ENCODE measurements around the gene RILP. TPM values are rescaled to one million over a fixed set of nuclear protein-coding genes. Genes with fewer than 3 reads are reported as not detected.
A peak's percentile ranks its signal among the peaks of the same experiment; 100 is the strongest.

Gene RILP
- total and polyA plus RNA-seq, 2 of the 4 experiments (the other 2 are of a cell fraction), result 3.9 to 6.0 TPM

DNA sequence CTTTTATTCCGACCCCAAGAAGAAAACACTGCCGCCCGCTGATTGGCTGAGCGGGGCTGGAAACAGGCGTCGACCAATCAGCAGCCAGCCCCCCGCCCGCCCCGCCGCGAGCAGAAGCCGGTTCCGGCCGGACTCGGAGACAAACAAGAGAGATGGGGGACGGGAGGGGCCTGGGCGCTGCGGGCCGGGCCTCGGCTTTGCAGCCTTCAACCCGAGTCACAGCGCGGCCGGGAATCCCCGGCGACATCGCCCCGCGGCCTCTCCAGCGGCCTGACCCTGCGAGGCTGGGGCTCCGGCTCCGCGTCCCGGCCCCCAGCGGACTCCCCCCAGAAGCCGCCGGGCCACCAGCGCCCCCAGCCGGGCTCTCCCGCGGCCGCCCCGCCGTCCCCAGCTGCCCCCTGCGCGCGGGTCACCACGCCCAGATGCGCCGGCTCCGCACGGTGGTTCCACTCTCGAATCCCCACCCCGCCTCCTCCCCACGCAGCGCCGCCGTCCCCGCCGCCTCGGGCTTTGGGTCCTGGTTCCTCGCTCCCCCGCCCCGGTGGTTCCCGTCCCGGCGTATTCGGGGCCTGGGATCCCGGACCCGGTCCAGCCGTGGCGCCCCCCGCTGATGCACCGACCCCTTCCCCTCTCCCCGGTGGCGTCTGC is 20.7 kb downstream of the RILP start:
- Histone ChIP-seq H3K4me1 (ENCODE audit: control insufficient read depth, insufficient read depth, low read length) (peaks cover 5% of the 10 kb centered on the region), H2AFZ (replicated peaks; ENCODE audit: low read length, poor library complexity) (peak overlapping the region; percentile 96), H2AK5ac (ENCODE audit: low read depth, low read length) (0 out of 2 replicates have a peak overlapping the region, but pooled peaks have one; percentile 51), H3K14ac (replicated peaks; ENCODE audit: low read depth, low read length) (0 out of 2 replicates have a peak overlapping the region, but pooled peaks have one; percentile 33), H3K4ac (ENCODE audit: low read depth, low read length) (peak overlapping the region; percentile 44), H3K23ac (ENCODE audit: low read depth, low read length) (no peak overlapping the region), H3K36me3 (ENCODE audit: control insufficient read depth, insufficient read depth, low read length) (no peaks in the 10 kb centered on the region), H2AK9ac (replicated peaks; ENCODE audit: low read depth, low read length, poor library complexity) (peak overlapping the region; percentile 67), H3K4me2 (ENCODE audit: low read depth, low read length) (peak overlapping the region; percentile 98), H4K20me1 (ENCODE audit: insufficient read depth, low read length) (no peaks in the 10 kb centered on the region), H3K4me3 (ENCODE audit: insufficient read depth, low read depth, low read length) (peak overlapping the region; percentile 71), H3K9me3 (ENCODE audit: control insufficient read depth, insufficient read depth, low read length) (no peaks in the 10 kb centered on the region), H3K9me1 (ENCODE audit: insufficient read depth, low read length) (no peaks in the 10 kb centered on the region), H2BK5ac (ENCODE audit: low read depth, low read length, poor library complexity, severe bottlenecking) (peak overlapping the region; percentile 38), H3K27ac (ENCODE audit: insufficient read depth, low read length) (peak overlapping the region; percentile 64), H2BK15ac (ENCODE audit: low read depth, low read length) (no peak overlapping the region), H3K18ac (ENCODE audit: low read depth, low read length) (peak overlapping the region; percentile 7; the same call in 1 of the 2 replicates), H4K8ac (ENCODE audit: low read depth in 2 of 2, low read length in 2 of 2) (peak overlapping the region; percentile 70 to 87; a peak in 3 of 4 replicates), H4K5ac (ENCODE audit: low read depth, low read length) (peak overlapping the region; percentile 65), H4K91ac (ENCODE audit: insufficient read depth, low read depth, low read length) (peak overlapping the region; percentile 47; the same call in 1 of the 2 replicates), H2BK120ac (ENCODE audit: low read depth, low read length) (no peak overlapping the region), H3K56ac (ENCODE audit: extremely low read depth, insufficient read depth, low read length) (no peak overlapping the region), H2BK20ac (ENCODE audit: low read depth, low read length) (no peak overlapping the region), H3K79me1 (ENCODE audit: low read depth in 1 of 2, low read length in 2 of 2) (no peaks in the 10 kb centered on the region), H3K27me3 (ENCODE audit: control insufficient read depth, insufficient read depth, low read length) (peaks cover 11% of the 10 kb centered on the region; the same call in 1 of the 2 replicates), H3K9ac (ENCODE audit: low read depth, low read length) (peak overlapping the region; percentile 75)
- dilution Hi-C loops (cut with HindIII; ENCODE audit: low sequenced_read_pairs, unreplicated experiment), result no loop called here
- in situ Hi-C loops (cut with MboI; ENCODE audit: low sequenced_read_pairs), result no loop called here
- intact Hi-C loops (cut with micrococcal nuclease), result loop anchor here (1.0 to 5.0 kb wide), 2 partner anchors 37 to 55 kb away; no protein-coding TSS in a partner anchor
- ATAC-seq (ENCODE audit: low read depth) (peak; percentile 85), DNase-seq (peak; percentile 87)
- POLR2A ChIA-PET (ENCODE audit: unreplicated experiment), result interaction anchor here (0.6 kb wide), 1 partner anchor 369 kb away, joined by 4 read pairs; no protein-coding TSS in a partner anchor
- no TSS peak for BruUV-seq (replicated peaks)
- CTCF ChIA-PET, result interaction anchor here (1.5 to 3.2 kb wide), 3 partner anchors 10 to 55 kb away, joined by 3 to 23 read pairs (median 6); partner anchors contain the start of gene RILP
- TF ChIP-seq, protein P1, sequence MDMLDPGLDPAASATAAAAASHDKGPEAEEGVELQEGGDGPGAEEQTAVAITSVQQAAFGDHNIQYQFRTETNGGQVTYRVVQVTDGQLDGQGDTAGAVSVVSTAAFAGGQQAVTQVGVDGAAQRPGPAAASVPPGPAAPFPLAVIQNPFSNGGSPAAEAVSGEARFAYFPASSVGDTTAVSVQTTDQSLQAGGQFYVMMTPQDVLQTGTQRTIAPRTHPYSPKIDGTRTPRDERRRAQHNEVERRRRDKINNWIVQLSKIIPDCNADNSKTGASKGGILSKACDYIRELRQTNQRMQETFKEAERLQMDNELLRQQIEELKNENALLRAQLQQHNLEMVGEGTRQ (IDR thresholded peaks at IDR 0.05; ENCODE audit: low read depth, low read length), result no peak
- TF ChIP-seq, protein P2, sequence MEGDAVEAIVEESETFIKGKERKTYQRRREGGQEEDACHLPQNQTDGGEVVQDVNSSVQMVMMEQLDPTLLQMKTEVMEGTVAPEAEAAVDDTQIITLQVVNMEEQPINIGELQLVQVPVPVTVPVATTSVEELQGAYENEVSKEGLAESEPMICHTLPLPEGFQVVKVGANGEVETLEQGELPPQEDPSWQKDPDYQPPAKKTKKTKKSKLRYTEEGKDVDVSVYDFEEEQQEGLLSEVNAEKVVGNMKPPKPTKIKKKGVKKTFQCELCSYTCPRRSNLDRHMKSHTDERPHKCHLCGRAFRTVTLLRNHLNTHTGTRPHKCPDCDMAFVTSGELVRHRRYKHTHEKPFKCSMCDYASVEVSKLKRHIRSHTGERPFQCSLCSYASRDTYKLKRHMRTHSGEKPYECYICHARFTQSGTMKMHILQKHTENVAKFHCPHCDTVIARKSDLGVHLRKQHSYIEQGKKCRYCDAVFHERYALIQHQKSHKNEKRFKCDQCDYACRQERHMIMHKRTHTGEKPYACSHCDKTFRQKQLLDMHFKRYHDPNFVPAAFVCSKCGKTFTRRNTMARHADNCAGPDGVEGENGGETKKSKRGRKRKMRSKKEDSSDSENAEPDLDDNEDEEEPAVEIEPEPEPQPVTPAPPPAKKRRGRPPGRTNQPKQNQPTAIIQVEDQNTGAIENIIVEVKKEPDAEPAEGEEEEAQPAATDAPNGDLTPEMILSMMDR (conservative IDR thresholded peaks at IDR 0.05; ENCODE audit: low read depth, low read length), result peak; percentile 42; the same call in 1 of the 2 replicates
- peak; percentile 9; the same call in 1 of the 2 replicates for TF ChIP-seq SMC3 (IDR thresholded peaks at IDR 0.05; ENCODE audit: low read depth, low read length)
- peak; percentile 41 for TF ChIP-seq RAD21 (IDR thresholded peaks at IDR 0.05; ENCODE audit: low read length)
- TF ChIP-seq MAFK (IDR thresholded peaks at IDR 0.05; ENCODE audit: low read depth, low read length), result no peak
- TF ChIP-seq FOS (IDR thresholded peaks at IDR 0.05; ENCODE audit: low read depth, low read length), result no peak
- no peak for TF ChIP-seq MXI1 (IDR thresholded peaks at IDR 0.05; ENCODE audit: borderline replicate concordance, low read depth, low read length)
- TF ChIP-seq NFE2L2 (IDR thresholded peaks at IDR 0.05; ENCODE audit: low read depth, low read length), result no peak
- TF ChIP-seq POLR2A (IDR thresholded peaks at IDR 0.05; ENCODE audit: low read depth, low read length), result 0 out of 2 replicates have a peak, but pooled peaks have one; percentile 23
- TF ChIP-seq, protein P3, sequence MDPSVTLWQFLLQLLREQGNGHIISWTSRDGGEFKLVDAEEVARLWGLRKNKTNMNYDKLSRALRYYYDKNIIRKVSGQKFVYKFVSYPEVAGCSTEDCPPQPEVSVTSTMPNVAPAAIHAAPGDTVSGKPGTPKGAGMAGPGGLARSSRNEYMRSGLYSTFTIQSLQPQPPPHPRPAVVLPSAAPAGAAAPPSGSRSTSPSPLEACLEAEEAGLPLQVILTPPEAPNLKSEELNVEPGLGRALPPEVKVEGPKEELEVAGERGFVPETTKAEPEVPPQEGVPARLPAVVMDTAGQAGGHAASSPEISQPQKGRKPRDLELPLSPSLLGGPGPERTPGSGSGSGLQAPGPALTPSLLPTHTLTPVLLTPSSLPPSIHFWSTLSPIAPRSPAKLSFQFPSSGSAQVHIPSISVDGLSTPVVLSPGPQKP (IDR thresholded peaks at IDR 0.05; ENCODE audit: borderline replicate concordance, low read depth, low read length), result no peak
- TF ChIP-seq MAZ (IDR thresholded peaks at IDR 0.05; ENCODE audit: borderline replicate concordance, low read depth, low read length), result peak; percentile 61; the same call in 1 of the 2 replicates
- no peak for TF ChIP-seq CHD1 (IDR thresholded peaks at IDR 0.05; ENCODE audit: low read depth, low read length)
- WGBS, 2 experiments (ENCODE audit: extremely low coverage in 2 of 2, insufficient read length in 1 of 2), result 1% methylated on average over 27 of the region's 77 CpGs; no CpG with 5 or more reads in 1 of the 2 experiments

Data from IMR-90 (cell line).